IPS-18a (cell line): ENCODE results near the gene XIRP2.

Experiments
- H3K27ac ChIP-seq: one replicate; pipeline ENCODE4 v1.5.1; 2013; ENCODE audit warnings: low read length
- H3K27me3 ChIP-seq: one replicate; pipeline ENCODE4 v1.6.1; 2013; ENCODE audit warnings: mild to moderate bottlenecking, low read length; ENCODE audit not compliant: control insufficient read depth, insufficient read depth
- H3K36me3 ChIP-seq: one replicate; pipeline ENCODE4 v1.6.1; 2013; ENCODE audit warnings: low read depth, low read length; ENCODE audit not compliant: control insufficient read depth
- H3K4me1 ChIP-seq: one replicate; pipeline ENCODE4 v1.6.1; 2013; ENCODE audit warnings: low read depth, low read length; ENCODE audit not compliant: control insufficient read depth
- H3K4me3 ChIP-seq: one replicate; pipeline ENCODE4 v1.5.1; 2013; ENCODE audit warnings: low read length
- H3K9ac ChIP-seq: one replicate; pipeline ENCODE4 v1.6.1; 2013; ENCODE audit warnings: mild to moderate bottlenecking, low read length, moderate library complexity
- H3K9me3 ChIP-seq: one replicate; pipeline ENCODE4 v1.6.1; 2013; ENCODE audit warnings: low read depth, low read length; ENCODE audit not compliant: control insufficient read depth

The XIRP2 gene

DNA sequence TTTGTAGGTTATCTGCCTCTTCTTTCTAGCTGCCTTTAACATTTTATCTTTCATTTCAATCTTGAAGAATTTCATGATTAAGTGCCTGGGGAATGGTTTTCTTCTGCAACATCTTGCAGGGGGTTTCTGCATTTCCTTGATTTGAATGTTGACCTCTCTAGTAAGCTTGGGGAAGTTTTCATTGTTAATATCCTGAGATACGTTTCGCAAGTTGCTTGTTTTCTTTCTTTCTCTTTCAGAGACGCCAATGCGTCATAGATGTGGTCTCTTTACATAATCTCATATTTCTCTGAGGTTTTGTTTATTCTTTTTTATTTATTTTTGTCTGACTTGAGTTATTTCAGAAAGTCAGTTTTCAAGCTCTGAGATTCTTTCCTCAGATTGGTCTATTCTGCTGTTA lies 225.7 kb downstream of the XIRP2 start:
- Histone ChIP-seq H3K9me3 (no peaks in the 10 kb centered on the region), H3K4me1 (no peaks in the 10 kb centered on the region), H3K36me3 (no peaks in the 10 kb centered on the region), H3K27ac (no peak overlapping the region), H3K4me3 (no peak overlapping the region), H3K9ac (no peak overlapping the region), H3K27me3 (no peaks in the 10 kb centered on the region)

- no peaks in the 10 kb centered on the region for H3K9me3 ChIP-seq
- H3K36me3 ChIP-seq, result no peaks in the 10 kb centered on the region
- no peaks in the 10 kb centered on the region for H3K27me3 ChIP-seq
- H3K27ac ChIP-seq, result no peak overlapping the region
- no peak overlapping the region for H3K9ac ChIP-seq
- H3K4me3 ChIP-seq, result no peak overlapping the region
- H3K4me1 ChIP-seq, result no peaks in the 10 kb centered on the region
Measured at GRCh38 chr2:167115541-167115940, 227.3 kb downstream of the XIRP2 start.

DNA sequence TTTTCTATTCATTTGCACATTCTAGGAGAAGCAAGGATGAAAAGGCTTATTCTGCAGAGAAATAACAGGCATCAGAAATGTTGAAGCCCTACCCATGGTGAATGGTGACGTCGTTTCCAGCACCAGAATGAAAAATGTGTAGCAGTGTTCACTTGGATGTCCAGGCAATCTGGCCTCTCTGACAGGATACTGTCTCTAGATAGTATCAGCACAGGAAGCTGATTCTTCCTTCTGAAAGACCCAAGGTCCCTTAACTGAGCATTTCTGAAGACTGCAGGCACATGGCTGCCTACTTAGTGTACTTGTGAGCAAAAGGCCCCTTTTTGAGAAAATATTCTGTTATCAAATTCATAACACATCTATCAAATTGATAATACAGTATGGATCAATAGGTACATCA lies 234.1 kb downstream of the XIRP2 start:
- Histone ChIP-seq H3K27ac (no peak overlapping the region), H3K36me3 (no peaks in the 10 kb centered on the region), H3K4me1 (no peaks in the 10 kb centered on the region), H3K4me3 (no peak overlapping the region), H3K9me3 (no peaks in the 10 kb centered on the region), H3K27me3 (no peaks in the 10 kb centered on the region), H3K9ac (no peak overlapping the region)

DNA sequence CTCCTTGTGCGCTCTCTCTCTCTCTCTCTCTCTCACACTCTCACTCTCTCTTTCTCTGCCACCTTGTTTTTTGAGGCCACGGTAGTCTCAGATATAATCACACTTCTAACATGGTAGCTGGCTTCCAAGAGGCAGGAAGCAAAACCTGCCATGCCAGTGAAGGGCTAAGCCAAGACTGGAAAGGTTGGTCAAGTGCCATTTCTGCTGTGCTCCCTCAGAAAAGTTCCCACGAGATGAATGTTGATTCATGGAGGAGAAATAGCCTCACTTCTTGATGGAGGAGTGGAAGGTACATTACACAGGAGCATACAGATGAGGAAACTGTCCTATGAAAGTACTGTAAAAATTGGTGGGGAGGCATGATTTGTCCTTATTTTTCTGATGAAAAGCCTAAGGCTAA lies 237.9 kb downstream of the XIRP2 start:
- H3K9ac ChIP-seq, result no peak overlapping the region
- no peaks in the 10 kb centered on the region for H3K4me1 ChIP-seq
- H3K27ac ChIP-seq, result no peak overlapping the region
- H3K27me3 ChIP-seq, result no peaks in the 10 kb centered on the region
- no peak overlapping the region for H3K4me3 ChIP-seq
- no peaks in the 10 kb centered on the region for H3K9me3 ChIP-seq
- no peaks in the 10 kb centered on the region for H3K36me3 ChIP-seq

DNA sequence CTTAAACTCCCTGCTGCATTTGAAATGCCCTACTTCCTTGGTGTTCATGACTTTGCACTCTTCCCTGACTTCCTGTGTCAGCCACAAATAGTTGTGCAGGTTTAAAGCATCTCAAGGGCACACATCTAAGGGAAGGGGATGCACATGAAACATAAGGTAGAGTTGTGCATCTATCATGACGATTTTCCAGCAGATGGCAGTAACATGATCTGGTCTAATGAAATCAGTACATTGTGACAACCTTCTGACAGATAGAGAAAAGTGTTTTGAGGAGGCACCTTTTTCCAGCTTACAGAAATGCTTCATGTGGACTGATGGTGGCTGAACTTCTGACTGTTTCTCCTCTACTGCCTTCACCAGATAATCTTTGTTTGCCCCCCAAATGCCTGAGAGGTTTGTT lies 238.9 kb downstream of the XIRP2 start:
- no peaks in the 10 kb centered on the region for H3K27me3 ChIP-seq
- no peaks in the 10 kb centered on the region for H3K36me3 ChIP-seq
- no peaks in the 10 kb centered on the region for H3K4me1 ChIP-seq
- H3K4me3 ChIP-seq, result no peak overlapping the region
- no peak overlapping the region for H3K9ac ChIP-seq
- H3K27ac ChIP-seq, result no peak overlapping the region
- H3K9me3 ChIP-seq, result no peaks in the 10 kb centered on the region

GRCh38 chr2:167128130-167128529 lies 239.8 kb downstream of the XIRP2 start:
- Histone ChIP-seq H3K27me3 (no peaks in the 10 kb centered on the region), H3K9me3 (no peaks in the 10 kb centered on the region), H3K9ac (no peak overlapping the region), H3K27ac (no peak overlapping the region), H3K36me3 (no peaks in the 10 kb centered on the region), H3K4me3 (no peak overlapping the region), H3K4me1 (no peaks in the 10 kb centered on the region)

GRCh38 chr2:167132066-167132465 lies 243.8 kb downstream of the XIRP2 start:
- no peaks in the 10 kb centered on the region for H3K27me3 ChIP-seq
- no peak overlapping the region for H3K27ac ChIP-seq
- no peaks in the 10 kb centered on the region for H3K9me3 ChIP-seq
- no peaks in the 10 kb centered on the region for H3K4me1 ChIP-seq
- no peaks in the 10 kb centered on the region for H3K36me3 ChIP-seq
- H3K9ac ChIP-seq, result no peak overlapping the region
- H3K4me3 ChIP-seq, result no peak overlapping the region

DNA sequence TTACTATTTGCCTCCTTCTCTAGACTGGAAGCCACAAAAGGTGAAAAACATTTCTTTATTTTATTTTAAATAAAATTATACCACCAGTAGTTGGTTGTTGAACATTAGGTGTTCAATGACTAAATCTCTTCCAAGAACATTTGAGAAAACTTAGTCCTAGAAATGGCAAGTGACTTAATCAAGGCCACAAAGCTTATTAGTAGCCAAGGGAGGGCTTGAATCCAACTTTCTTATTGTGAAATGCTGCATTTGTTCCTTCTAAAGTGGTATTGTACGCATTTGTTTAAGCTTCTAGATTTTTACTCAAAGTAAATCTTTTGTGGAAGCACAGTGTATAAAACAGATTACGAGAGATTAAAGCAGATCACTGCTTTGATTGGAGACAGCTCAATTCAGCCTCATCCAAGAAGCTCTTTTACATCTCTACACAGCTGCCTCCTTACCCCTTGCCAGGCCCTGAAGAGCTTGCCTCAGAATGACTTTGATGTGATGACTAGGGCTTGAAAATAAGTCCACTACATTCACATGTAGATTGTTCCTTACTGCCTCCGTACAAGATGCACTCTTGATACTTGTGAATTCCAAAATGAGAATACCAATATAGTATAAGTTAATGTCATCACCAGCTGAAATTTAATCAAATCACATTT lies 244.8 kb downstream of the XIRP2 start:
- no peaks in the 10 kb centered on the region for H3K27me3 ChIP-seq
- no peak overlapping the region for H3K4me3 ChIP-seq
- H3K9ac ChIP-seq, result no peak overlapping the region

DNA sequence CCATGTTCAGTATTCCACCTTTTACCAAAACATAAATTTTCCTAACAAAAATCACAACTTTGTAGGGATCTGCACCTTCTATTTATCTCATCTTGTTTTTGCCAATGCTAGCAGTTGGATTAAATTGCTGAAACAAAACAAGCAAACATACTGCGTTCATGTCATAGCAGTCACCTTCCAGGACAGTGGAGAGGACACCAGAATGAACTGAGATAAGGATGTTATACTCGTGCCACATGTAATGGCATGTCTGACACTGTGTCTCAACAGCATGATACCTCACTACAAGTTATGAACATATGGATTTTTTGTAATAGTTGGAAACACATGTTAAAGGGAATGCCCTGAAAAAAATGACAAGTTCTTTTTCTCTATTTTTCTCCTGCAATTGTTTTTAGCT lies 245.3 kb downstream of the XIRP2 start:
- Histone ChIP-seq H3K4me3 (no peak overlapping the region), H3K36me3 (no peaks in the 10 kb centered on the region), H3K9me3 (no peaks in the 10 kb centered on the region), H3K9ac (no peak overlapping the region), H3K4me1 (no peaks in the 10 kb centered on the region), H3K27me3 (no peaks in the 10 kb centered on the region), H3K27ac (no peak overlapping the region)

More for the DNA sequence above, 244.8 kb downstream of the XIRP2 start:
- H3K27ac ChIP-seq, result no peak overlapping the region
- H3K9me3 ChIP-seq, result no peaks in the 10 kb centered on the region
- H3K36me3 ChIP-seq, result no peaks in the 10 kb centered on the region
- H3K4me1 ChIP-seq, result no peaks in the 10 kb centered on the region

DNA sequence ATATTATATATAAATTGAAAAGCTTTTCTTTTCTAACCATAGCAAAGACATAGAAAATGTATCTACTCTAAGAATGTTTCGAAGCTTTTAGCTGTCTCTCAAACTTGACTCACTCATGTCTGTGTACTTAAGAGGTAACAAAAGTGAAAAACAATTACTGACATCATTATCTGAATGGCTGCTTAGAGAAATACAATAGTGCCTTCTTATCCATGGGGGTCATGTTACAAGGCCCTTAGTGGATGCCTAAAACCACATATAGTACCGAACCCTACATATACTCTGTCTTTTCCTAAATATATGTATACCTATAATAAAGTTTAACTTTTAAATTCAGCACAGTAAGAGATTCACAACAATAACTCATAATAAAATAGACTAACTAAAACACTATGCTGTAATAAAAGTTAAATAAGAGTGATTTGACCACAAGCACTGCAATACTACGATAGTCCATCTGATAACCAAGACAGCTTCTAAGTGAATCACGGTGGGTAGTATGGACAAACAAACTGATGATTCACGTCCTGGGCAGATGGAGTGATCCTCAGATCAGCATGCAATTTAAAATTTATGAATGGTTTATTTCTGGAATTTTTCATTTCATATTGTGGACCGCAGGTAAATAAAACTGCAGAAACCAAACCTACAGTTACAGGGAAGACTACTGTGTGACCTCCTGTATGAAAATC lies 246.2 kb downstream of the XIRP2 start:
- no peak overlapping the region for H3K27ac ChIP-seq
- no peaks in the 10 kb centered on the region for H3K27me3 ChIP-seq
- H3K9me3 ChIP-seq, result no peaks in the 10 kb centered on the region
- H3K36me3 ChIP-seq, result no peaks in the 10 kb centered on the region
- no peak overlapping the region for H3K9ac ChIP-seq
- no peak overlapping the region for H3K4me3 ChIP-seq
- no peaks in the 10 kb centered on the region for H3K4me1 ChIP-seq

DNA sequence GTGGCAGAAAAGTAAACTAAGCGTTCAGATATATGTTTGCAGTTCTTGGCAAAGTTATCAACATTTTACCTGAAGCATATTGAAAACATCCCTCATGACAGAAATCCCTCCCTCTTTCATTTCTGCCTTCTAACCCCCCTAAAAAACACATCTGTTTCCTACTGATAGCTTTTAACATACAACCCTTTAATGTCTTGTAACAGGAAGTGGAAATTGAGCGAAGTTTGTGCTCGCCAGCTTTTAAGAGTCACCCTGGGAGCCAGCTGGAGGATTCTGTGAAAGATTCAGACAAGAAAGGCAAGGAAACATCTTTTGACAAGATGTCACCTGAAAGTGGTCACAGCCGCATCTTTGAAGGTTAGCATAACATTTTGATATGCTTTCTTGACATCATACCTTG lies 247.4 kb downstream of the XIRP2 start:
- Histone ChIP-seq H3K27ac (no peak overlapping the region), H3K9me3 (no peaks in the 10 kb centered on the region), H3K4me3 (no peak overlapping the region), H3K36me3 (no peaks in the 10 kb centered on the region), H3K9ac (no peak overlapping the region), H3K27me3 (no peaks in the 10 kb centered on the region), H3K4me1 (no peaks in the 10 kb centered on the region)
